CMK (cell line): ENCODE results near the gene CNTN2.

Source experiments
- DNase-seq: peaks from one replicate; pipeline ENCODE4 v3.0.0-alpha.2; 2010; ENCODE audit warnings: low read depth

CNTN2 gene, protein sequence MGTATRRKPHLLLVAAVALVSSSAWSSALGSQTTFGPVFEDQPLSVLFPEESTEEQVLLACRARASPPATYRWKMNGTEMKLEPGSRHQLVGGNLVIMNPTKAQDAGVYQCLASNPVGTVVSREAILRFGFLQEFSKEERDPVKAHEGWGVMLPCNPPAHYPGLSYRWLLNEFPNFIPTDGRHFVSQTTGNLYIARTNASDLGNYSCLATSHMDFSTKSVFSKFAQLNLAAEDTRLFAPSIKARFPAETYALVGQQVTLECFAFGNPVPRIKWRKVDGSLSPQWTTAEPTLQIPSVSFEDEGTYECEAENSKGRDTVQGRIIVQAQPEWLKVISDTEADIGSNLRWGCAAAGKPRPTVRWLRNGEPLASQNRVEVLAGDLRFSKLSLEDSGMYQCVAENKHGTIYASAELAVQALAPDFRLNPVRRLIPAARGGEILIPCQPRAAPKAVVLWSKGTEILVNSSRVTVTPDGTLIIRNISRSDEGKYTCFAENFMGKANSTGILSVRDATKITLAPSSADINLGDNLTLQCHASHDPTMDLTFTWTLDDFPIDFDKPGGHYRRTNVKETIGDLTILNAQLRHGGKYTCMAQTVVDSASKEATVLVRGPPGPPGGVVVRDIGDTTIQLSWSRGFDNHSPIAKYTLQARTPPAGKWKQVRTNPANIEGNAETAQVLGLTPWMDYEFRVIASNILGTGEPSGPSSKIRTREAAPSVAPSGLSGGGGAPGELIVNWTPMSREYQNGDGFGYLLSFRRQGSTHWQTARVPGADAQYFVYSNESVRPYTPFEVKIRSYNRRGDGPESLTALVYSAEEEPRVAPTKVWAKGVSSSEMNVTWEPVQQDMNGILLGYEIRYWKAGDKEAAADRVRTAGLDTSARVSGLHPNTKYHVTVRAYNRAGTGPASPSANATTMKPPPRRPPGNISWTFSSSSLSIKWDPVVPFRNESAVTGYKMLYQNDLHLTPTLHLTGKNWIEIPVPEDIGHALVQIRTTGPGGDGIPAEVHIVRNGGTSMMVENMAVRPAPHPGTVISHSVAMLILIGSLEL

DNA sequence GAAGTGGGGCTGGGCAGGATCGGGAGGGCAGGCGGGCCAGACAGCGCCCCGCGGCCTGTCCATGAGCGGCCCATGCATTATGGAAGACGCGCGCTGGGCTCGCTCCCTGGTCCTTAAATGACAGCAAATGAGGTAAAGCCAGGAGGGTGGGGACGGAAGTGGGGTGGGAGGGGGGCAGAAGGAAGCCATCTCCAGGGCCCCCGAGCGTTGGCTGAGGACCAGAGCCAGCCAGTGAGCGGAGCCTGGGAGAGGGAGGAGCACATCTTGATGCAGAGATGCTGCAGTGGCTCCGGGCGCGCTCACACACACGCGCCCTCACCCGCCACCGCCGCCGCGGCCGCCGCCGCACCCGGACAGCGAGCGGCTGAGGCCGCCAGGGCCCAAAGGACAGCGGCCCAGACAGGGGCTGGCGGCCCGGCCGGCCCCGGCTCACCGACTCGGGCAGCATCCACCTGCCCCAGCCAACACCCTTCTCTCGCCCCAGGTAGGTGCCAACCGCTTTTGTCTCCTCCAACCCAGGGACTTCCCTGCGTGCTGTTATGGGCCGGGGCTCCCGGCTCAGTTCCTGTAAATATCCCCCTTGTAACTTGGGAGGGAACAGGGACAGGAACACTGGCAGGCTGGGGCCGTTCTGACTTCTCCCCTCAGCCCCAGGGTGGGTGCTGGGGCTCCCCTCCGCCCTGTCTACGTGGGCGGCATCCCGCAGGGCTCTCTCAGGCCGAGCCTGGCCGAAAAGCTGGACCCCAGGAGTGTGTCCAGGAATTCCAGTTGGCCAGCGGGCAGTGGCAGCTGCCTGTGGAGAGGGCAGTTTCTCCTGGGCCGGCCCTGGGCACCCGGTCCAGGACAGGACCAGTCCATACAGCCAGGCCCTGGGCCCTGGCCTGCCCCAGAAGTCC, at the start of gene CNTN2:
Gene CNTN2 (plus strand): TSS at position 302 of the 896 bp plus-strand sequence. CDS start 9,974 bp downstream, outside the sequence.
- DNase-seq: no peak

DNA sequence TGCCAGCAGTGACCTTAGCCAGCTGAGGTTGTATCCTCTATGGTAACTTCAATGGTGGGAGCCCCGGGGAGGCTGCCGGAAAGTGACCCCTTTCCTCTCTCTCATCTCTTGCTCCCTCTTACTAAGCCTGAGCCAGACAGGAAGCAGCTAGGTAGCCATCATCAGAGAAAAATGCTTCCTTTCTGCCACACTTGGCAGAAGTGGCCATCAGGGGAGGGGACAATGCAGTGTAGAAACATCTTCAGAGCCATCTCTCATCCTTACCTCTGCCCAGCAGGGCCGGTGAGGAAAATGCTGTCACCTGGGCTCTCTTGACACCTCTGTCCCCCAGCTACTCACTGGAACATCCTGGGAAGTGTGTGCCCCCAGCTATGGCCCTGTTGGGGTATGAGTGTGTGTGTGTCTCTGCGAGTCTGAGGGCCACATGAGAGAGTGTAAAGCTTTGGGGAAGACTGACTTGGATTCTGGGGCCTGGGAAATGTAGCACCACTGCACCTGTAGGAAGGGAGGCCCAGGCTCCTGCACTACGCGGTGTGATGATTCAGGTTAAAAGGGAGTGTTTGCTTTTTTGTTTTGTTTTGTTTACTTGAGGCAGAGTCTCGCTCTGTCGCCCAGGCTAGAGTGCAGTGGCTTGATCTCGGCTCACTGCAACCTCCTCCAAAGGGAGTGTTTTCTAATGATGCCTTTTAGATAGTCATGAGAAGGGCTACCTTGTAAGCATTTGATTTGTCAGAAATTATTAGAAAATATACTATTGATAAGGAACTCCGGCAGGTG, 48.7 kb upstream of the CNTN2 start:
- no peak for DNase-seq

DNA sequence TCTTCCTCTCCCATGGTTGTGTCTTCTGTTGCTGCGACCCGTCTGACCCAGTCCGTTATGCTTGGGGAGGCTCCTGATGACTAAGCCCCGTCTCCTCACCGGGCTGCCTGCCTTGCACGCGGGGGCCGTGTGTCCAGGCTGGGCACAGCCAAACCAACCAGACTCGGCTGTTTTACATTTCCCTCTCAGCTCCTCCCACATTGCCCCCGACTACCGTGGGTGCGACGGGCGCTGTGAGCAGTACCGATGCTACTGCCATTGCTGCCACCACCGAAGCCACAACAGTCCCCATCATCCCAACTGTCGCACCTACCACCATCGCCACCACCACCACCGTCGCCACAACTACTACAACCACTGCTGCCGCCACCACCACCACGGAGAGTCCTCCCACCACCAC, 46.0 kb upstream of the CNTN2 start:
- DNase-seq: no peak

DNA sequence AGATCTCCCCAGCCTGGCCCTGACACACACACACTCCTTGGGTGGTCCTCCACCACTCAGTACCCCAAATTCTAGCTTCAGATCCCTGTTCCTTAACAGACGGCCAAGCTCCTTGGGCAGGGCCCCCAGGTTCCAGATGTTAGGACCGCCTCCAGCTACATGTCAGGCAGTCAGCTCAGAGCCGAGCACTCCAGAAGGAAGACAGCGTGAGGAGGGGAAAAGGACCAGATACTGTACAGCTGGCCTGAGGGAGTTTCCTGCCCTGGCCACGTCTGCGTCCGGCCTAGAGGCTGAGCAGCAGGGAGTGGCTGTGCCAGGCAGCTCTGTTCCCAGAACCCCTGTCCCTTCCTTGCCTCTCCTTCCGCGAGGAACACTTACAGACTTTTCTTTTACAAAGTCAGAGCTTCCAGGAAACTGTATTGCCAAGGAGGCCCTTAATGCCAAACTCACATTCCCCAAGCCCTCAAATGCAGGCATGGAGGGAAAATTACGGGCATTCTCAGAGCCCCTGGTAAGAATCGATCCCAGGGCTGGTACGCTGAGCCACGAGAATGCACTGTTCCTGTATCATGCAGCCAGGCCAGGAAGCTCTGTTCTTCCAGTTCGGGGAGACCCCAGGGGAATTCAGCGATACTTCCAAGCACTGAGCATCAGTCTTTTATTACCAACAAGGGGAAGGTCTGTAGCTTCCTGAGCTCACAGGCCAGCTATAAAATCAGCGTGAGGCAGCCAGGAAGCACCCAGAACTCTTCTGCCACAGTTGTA, 45.2 kb upstream of the CNTN2 start:
- no peak for DNase-seq

DNA sequence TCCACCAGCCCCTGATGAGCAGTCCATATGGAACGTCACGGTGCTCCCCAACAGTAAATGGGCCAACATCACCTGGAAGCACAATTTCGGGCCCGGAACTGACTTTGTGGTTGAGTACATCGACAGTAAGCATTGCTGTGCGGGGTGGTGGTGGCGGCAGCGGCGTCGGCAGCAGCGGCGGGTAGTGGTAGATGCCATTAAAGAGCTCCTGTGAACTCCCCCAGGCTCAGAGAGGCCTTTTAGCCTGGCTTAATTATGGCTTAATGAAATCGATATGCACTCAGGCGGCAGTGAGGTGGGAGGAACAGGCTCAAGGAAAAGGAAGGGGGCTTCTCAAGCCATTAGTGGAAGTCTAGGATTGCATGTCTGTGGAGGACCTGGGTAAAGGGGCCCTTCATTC, 41.9 kb upstream of the CNTN2 start:
- no peak for DNase-seq

DNA sequence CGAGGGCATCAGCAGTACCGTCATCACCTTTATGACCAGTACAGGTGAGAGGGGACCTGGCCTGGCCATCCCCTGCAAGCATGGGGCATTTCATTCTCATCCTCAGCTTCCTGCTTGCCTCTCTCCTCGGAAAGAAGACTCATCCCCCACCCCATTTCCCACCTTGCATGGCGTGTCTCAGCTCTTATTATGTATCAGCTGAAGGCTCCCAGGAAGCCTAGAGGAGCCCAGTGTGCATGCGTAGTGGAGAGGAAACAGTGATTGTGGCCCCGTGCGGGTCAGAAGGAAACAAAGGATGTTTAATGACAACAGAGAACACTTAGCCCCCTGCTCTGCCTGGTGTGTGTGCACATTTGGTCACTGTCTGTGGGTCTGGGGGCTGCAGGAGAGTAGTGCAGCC, 40.3 kb upstream of the CNTN2 start:
- no peak for DNase-seq

DNA sequence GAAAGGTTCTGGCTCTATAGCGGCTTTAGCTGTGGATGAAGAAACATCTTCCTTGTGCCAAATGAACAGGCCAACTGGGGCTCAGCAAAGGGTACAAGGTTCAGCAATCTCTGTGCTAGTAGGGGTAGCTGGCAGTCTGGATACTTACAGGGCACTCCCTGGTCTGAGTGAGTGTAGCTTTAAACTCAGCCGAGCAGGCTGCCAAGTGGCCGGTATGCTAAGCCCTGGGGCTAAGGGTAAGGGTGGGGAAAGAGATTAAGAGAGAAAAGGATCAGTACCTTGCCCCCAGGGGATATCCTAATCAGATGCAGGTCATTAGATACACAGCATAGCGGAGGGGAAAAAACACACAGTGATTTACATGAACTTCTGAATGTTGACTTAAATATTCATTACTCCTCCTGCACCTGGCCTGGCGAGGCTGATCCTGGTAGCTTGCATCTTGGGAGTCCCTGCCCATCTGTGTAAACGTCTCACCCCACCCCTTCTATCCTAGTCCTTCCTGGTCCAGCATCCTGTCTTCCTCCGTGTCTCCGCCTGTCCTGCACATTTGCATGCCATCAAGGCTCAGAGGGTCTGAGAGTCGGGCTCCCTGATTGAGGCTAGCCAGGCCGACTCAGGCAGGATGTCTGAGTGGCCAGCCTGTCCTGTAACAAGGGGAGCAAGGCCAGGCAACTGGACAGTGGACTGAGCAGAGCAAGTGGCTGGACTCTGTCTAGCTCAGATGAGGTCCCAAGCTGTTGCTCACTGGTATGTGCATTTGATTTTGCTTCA, 39.5 kb upstream of the CNTN2 start:
- DNase-seq: no peak

DNA sequence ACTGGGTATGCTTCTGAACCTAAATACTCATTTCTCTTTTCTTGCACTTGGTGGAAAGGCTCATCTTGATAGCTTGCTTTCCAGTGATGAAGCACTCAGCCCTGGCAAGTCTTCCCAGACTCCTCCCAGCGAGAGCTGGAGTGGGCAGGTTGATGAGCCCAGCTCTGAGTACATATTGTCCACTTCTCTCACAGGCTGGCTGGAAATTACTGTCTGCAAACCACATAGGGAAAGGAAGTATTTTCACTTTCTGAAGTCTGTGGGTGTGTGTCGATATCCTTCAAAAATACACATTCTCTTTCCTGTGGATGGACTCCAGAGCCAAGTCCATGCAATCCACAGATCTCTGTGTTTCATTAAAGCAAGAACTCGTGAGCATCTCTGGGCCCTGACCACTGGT, 38.7 kb upstream of the CNTN2 start:
- no peak for DNase-seq

DNA sequence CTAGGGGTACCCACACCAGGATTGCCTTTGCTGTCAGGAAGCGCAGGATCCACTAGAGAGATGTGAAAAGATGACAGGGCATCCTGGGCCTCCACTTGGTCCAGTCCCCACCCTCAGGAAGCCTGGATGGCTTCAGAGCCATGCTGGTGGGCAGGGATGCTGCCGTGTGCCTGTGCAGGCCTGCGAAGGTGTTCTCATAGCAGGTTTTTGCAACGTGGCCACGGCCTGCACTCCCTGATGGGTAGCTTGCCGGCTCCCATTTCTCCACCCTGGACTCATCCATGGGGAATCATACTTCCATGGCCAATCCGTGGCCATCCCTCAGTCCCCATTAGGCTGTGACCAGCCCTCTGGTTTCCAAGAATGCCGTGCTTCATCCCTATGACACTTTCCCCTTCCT, 34.1 kb upstream of the CNTN2 start:
- no peak for DNase-seq

DNA sequence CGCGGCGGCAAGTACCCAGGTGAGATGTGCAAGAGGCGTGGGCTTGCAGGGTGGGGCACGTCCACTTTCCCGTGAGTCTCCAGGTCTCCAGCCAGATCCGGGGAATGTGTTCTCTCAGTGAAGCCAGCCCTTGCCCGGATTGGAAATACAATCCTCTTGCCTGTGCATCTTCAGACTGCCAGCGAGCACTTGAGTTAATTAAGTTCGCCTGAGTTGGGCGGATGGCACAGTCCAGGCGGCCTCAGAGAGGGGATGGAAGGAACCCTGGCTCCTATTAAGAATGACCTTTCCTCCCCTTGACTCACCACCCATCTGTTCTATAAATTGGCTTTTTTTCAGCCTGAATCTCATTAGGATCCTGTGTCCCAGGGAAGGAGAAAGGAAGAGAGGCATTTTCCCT, 33.3 kb upstream of the CNTN2 start:
- DNase-seq: no peak

DNA sequence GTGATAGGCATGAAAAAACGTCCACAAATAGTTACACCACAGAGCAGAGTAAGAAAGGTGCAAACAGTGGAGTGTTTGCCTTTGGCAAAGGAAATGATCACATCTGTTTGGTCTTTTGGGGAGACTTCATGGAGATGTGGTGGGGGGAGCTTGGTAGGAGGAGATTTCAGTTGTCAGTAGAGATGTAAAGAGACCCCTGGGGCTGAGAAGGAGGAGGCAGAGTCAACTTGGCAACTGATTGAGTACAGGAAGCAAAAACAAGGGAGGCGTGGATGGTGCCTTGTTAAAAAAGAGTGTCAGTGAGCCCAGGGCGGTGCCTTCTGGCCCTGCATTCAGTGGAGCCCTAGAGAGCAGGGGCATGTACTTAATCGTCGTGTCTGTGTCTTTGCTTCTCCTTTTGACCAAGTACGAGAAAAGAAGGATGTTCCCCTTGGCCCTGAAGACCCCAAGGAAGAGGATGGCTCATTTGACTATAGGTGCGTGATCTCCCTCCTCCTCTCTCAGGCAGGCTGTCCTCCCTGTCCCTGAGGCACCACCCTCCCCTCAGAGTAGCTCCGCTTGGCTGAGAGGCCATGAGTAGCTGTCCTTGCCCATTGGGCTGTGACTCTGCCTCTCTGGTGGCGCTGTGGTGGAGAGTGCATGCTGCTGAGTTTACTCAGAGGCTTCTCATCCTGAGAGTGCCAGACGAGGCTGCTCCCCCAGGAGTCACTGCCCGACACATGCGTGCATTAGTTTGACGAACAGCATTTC, 30.4 kb upstream of the CNTN2 start:
- DNase-seq: no peak

DNA sequence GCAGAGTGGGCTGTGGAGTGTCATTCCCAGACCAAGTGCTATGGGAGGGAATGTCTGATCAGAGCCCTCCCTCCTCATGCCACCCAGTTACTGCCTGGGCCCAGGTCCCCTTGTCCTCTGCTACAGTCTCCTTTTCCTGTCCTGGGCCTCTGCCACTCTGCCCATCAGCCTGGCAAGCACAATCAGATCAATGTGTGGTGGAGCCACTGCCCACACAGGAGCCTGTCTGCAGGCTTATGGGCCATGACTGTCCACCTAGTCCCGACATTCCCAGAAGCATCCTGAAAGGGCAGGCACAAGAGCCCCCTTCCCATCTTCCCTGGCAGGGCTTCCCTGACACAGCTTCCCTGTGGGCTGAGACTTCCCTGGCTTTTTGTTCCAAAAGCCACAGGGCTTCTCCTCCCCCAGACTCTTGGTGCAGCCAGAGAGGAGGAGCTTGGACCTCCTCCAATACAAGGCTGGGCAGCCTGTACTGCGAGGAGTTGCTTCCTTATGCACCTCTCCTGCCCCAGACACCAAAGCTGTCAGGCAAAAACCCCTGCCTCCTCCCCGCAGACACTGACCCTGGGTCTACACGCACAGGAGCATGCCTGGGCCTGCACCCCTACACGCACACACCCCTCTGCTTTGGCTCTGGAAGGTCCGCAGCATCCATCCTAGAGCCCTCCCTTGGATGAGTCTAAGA, 29.2 kb upstream of the CNTN2 start:
- DNase-seq: no peak

DNA sequence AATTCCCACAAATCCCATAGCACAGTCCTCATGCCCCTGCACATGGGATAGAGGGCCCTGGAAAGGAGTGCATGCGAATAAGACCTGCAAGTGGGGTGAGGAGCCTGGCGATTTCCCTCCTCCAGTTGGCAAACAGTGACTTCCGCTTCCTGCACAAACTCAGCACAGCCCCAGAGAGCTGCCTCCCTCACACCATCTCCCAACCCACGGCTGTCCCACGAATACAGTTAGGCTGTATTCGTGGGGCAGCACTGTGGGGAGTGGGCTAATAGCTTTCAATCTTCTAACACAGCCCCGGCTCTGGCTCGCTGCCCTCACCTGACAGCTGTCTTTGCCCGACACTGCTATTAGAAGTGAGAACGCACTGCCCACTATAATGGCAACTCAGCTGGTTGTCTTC, 28.2 kb upstream of the CNTN2 start:
- DNase-seq: no peak

DNA sequence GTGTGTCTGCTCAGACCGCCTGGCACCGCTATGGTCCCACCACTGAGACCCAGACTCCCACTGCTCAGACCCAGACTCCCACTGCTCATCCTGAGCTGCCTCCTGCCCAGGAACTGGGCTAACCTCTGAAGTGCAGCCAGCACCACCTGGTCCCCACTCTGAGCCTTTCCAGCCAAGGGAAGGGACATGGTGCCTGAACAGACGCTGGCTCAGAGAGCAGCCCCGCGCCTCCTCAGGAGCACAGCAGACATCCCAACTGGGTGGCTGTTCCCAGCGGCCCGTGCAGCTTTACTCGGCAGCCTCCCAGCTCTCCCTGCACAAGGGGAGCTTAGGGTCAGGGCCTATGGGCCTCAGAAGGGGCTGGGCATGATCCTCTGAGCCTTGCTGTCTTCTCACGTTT, 27.8 kb upstream of the CNTN2 start:
- no peak for DNase-seq

DNA sequence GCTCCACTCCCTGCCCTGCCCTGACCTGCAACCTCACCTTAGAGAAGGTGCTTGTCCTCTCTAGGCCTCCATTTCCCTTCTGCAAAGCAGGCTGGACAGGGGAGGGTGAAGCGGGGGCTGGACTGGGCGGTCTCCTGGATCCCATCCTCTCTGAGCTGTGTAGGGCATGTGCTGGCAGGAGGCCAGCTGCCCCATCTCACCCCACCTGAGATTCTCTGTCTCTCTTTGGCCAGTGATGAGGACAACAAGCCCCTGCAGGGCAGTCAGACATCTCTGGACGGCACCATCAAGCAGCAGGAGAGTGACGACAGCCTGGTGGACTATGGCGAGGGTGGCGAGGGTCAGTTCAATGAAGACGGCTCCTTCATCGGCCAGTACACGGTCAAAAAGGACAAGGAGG, 26.9 kb upstream of the CNTN2 start:
- DNase-seq: no peak

DNA sequence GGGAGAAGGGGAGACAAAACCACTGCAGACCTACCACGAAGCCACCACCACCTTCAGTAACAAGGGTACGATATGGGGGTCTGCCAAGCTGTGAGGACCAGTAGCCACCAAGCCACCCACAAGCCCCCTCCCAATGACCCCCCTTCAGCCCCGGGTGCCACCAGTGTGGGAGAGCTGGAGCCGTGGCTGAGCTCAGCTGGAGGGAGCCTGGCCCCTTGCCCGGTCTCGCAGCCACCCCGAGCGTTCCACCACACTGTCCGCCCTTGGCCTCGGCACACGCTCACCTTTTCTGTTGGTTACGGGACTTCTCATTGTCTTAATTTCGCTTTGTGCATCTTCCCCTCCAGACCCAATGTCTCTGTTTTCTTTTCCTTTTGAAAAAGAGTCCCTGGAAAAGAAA, 26.4 kb upstream of the CNTN2 start:
- no peak for DNase-seq

DNA sequence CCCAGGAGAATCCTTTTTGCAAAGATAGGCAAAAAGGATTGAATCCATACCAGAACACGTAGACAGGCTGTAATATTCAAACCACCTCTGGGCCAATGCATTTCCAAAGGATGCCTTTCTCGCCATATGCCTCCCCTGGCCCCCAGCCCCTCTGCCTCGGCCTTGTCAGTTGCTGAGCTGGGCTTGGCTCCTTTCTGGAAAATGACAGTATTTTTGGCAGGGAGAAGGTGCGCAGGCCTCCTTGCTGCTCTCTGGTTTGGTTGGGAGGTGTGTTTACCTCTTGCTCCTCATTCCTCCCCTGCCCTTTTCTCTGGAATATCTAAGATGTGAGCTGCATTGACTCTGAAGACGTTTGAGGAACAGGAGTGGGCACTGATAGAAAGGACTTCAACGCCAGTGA, 26.0 kb upstream of the CNTN2 start:
- DNase-seq: no peak

DNA sequence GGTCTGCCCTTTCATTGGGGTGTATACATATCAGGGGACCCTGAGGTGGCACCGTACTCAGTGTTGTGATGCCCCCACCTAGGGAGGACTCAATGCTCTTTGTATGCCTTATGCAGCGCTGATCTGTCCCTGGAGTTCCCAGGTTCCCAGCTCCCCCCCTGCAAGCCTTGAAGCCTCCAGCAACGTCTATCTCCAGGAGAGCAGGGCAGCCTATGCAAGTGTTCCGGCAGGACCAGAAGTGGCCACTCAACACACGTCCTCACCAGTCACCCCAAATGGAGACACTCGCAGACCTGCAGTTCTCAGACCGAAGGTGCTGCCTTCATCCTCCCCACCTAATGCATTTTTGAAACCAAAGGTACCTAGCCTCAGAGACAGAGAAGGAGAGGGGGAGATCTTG, 25.2 kb upstream of the CNTN2 start:
- no peak for DNase-seq
